GM12875 (cell line): ENCODE results near the gene INSYN2A.

Experiments
- H3K4me3 ChIP-seq: one replicate; pipeline ENCODE4 v1.5.1; 2011; ENCODE audit warnings: low read depth, low read length, control low read depth
- CTCF ChIP-seq: IDR thresholded peaks from 2 replicates; pipeline ENCODE4 v1.5.1; 2011; ENCODE audit warnings: low read depth, mild to moderate bottlenecking, control low read depth, inconsistent platforms, low read length, moderate library complexity, borderline replicate concordance; ENCODE audit not compliant: insufficient read depth

INSYN2A gene

GRCh38 chr10:127196282-127197153 is at the start of gene INSYN2A:
Gene INSYN2A, minus strand, starts transcription at chr10:127196591. Its CDS starts 20,196 bp downstream, at chr10:127176395.
- H3K4me3 ChIP-seq = no peak within 1 kb of the TSS
- no peak for TF ChIP-seq CTCF

- no peak overlapping the region for H3K4me3 ChIP-seq
- no peak for TF ChIP-seq CTCF
Observed at GRCh38 chr10:127245456-127245855, 49.1 kb upstream of the INSYN2A start.

- H3K4me3 ChIP-seq = no peak overlapping the region
- TF ChIP-seq CTCF = no peak
Observed at GRCh38 chr10:127243490-127244272, 47.3 kb upstream of the INSYN2A start.

- H3K4me3 ChIP-seq = no peak overlapping the region
- no peak for TF ChIP-seq CTCF
Observed at GRCh38 chr10:127242914-127243313, 46.5 kb upstream of the INSYN2A start.

GRCh38 chr10:127236266-127236665 is 39.9 kb upstream of the INSYN2A start:
- no peak overlapping the region for H3K4me3 ChIP-seq
- no peak for TF ChIP-seq CTCF

- no peak overlapping the region for H3K4me3 ChIP-seq
- no peak for TF ChIP-seq CTCF
Observed at GRCh38 chr10:127234306-127234800, 38.0 kb upstream of the INSYN2A start.
